Endothelial cell of umbilical vein (primary cell): ENCODE results near the gene MTA1. TPM values are rescaled to one million over a fixed set of nuclear protein-coding genes. Genes with fewer than 3 reads are reported as not detected.

Experiments used
- BruUV-seq: library from RNA; stranded (reverse); fragments of 400-500 nt; replicated peaks from 2 replicates; lab custom pipeline; 2021; lab: Mats Ljungman, UMichigan
- CTCF ChIA-PET: fragments of 300-600, 350-600 bp; sonication (Branson Sonifier 250); formaldehyde crosslinking; loops from one replicate; lab custom pipeline; 2021; ENCODE audit warnings: antibody characterized with exemption, inconsistent platforms; lab: Charles Lee
- POLR2A ChIA-PET: fragments of 300-600, 350-600 bp; sonication (Branson Sonifier 250); formaldehyde crosslinking; loops from one replicate; lab custom pipeline; 2021; ENCODE audit warnings: antibody characterized with exemption, inconsistent platforms; lab: Charles Lee
- DNase-seq: peaks from one replicate; pipeline ENCODE4 v3.0.0-alpha.2; 2011; ENCODE audit warnings: low read depth, low spot score
- FAIRE-seq: peaks from 2 replicates; lab custom pipeline; 2011; peaks lifted over from hg19 to GRCh38; lab: Jason Lieb, UNC
- H2AFZ ChIP-seq: 2 replicates; pipeline ENCODE4 v1.6.0; 2012; ENCODE audit warnings: low read depth, low read length, control low read depth, inconsistent platforms
- H3K27ac ChIP-seq: 2 replicates; pipeline ENCODE4 v1.5.1; 2011; ENCODE audit warnings: low read depth, mild to moderate bottlenecking, control low read depth, low read length, moderate library complexity; ENCODE audit not compliant: insufficient read depth
- H3K27me3 ChIP-seq, 2 experiments: 2 replicates each; pipeline versions ENCODE4 v1.6.0 to v1.6.1; 2011; ENCODE audit warnings: low read length in 2 of 2, mixed read lengths in 1 of 2; ENCODE audit not compliant: control insufficient read depth in 2 of 2, insufficient read depth in 2 of 2
- H3K36me3 ChIP-seq, 2 experiments: 2 replicates in 1 of 2; 3 replicates in 1 of 2; pipeline ENCODE4 v1.5.1; 2011; ENCODE audit warnings: low read length in 2 of 2, mild to moderate bottlenecking in 1 of 2, moderate library complexity in 1 of 2; ENCODE audit not compliant: control insufficient read depth in 2 of 2, insufficient read depth in 2 of 2; ENCODE audit errors: extremely low read depth in 1 of 2
- H3K4me1 ChIP-seq: 3 replicates; pipeline ENCODE4 v1.5.1; 2011; ENCODE audit warnings: mild to moderate bottlenecking, low read length; ENCODE audit not compliant: control insufficient read depth, insufficient read depth; ENCODE audit errors: extremely low read depth
- H3K4me2 ChIP-seq: 2 replicates; pipeline ENCODE4 v1.6.1; 2011; ENCODE audit warnings: low read length, control low read depth, mixed read lengths; ENCODE audit not compliant: insufficient read depth
- H3K4me3 ChIP-seq, 3 experiments: fragments of 200-600 bp in 1 of 3; sonication (generic), shearing (Covaris generic) in 1 of 3; replicated peaks in 1 of 3; 2 replicates each; pipeline ENCODE4 v1.5.1; 2011 to 2016; ENCODE audit warnings: control low read depth in 3 of 3, low read length in 3 of 3, mild to moderate bottlenecking in 2 of 3, inconsistent platforms in 1 of 3, low read depth in 1 of 3, moderate library complexity in 1 of 3; ENCODE audit not compliant: insufficient read depth in 1 of 3
- H3K79me2 ChIP-seq: 2 replicates; pipeline ENCODE4 v1.6.0; 2012; ENCODE audit warnings: low read length, inconsistent platforms; ENCODE audit not compliant: control insufficient read depth, insufficient read depth
- H3K9ac ChIP-seq: replicated peaks from 2 replicates; pipeline ENCODE3; 2011; ENCODE audit warnings: low read length, control low read depth; ENCODE audit not compliant: insufficient read depth; ENCODE audit errors: extremely low read depth
- H3K9me1 ChIP-seq: replicated peaks from 3 replicates; pipeline ENCODE4 v1.6.0; 2011; ENCODE audit warnings: mild to moderate bottlenecking, low read length; ENCODE audit not compliant: control insufficient read depth, insufficient read depth; ENCODE audit errors: extremely low read depth
- H3K9me3 ChIP-seq: replicated peaks from 2 replicates; pipeline ENCODE4 v1.5.1; 2012; ENCODE audit warnings: low read length, inconsistent platforms; ENCODE audit not compliant: control insufficient read depth, insufficient read depth
- H4K20me1 ChIP-seq: replicated peaks from 2 replicates; pipeline ENCODE3; 2011; ENCODE audit warnings: mild to moderate bottlenecking, low read length; ENCODE audit not compliant: control insufficient read depth, insufficient read depth; ENCODE audit errors: extremely low read depth
- EZH2 ChIP-seq: IDR thresholded peaks from 2 replicates; pipeline ENCODE4 v1.6.1; 2012; ENCODE audit warnings: borderline replicate concordance, low read depth, mild to moderate bottlenecking, moderate library complexity, low read length, inconsistent platforms; ENCODE audit not compliant: severe bottlenecking
- FOS ChIP-seq: IDR thresholded peaks from 2 replicates; pipeline ENCODE4 v1.6.1; 2011; ENCODE audit warnings: mild to moderate bottlenecking, low read length, moderate library complexity, borderline replicate concordance; ENCODE audit not compliant: insufficient read depth
- GATA2 ChIP-seq: IDR thresholded peaks from 2 replicates; pipeline ENCODE4 v1.7.0; 2011; ENCODE audit warnings: low read depth, mild to moderate bottlenecking, moderate library complexity, mixed read lengths, low read length; ENCODE audit not compliant: insufficient read length, insufficient read depth
- JUN ChIP-seq: IDR thresholded peaks from 2 replicates; pipeline ENCODE4 v1.6.1; 2011; ENCODE audit warnings: borderline replicate concordance, low read depth; ENCODE audit not compliant: insufficient read length, insufficient read depth
- MAX ChIP-seq: IDR thresholded peaks from 2 replicates; pipeline ENCODE4 v1.6.1; 2011; ENCODE audit not compliant: insufficient read depth, insufficient read length
- MYC ChIP-seq: IDR thresholded peaks from one replicate; pipeline ENCODE4 v1.6.1; 2011; ENCODE audit warnings: mild to moderate bottlenecking, low read depth, low read length
- POLR2A ChIP-seq: IDR thresholded peaks from 2 replicates; pipeline ENCODE4 v1.6.1; 2012; ENCODE audit warnings: low read depth, mild to moderate bottlenecking, control low read depth, low read length
- POLR2AphosphoS5 ChIP-seq: IDR thresholded peaks from 2 replicates; pipeline ENCODE4 v1.6.1; 2012; ENCODE audit warnings: low read depth, mild to moderate bottlenecking, control low read depth, low read length, moderate library complexity; ENCODE audit not compliant: insufficient read depth
- dilution Hi-C: fragments of 300-500 bp; cut with MboI; formaldehyde crosslinking; loops from one replicate; pipeline ENCODE4 v1.15.0; 2019; ENCODE audit warnings: low sequenced_read_pairs; ENCODE audit not compliant: extremely low pct_ligation_motif_present
- intact Hi-C: fragments of 100-400 bp; cut with micrococcal nuclease; formaldehyde crosslinking; loops from one replicate; pipeline ENCODE4 v1.10.0; 2022
- polyA plus RNA-seq, 4 experiments: library from polyadenylated mRNA; depleted of rRNA in 3 of 4; stranded (reverse) in 3 of 4; unstranded in 1 of 4; fragments of >200 nt; gene quantifications; 2 replicates each; pipeline versions ENCODE4 v1.2.1 to v1.2.3, GENCODE V29; 2011 to 2012; ENCODE audit warnings: missing spikeins in 1 of 4
- total RNA-seq: library from RNA; stranded (reverse); gene quantifications from 2 replicates; pipeline ENCODE4 v1.2.3, GENCODE V29; 2021
- TF ChIP-seq, protein P1 (sequence below), 2 donors: IDR thresholded peaks; 1 replicate in 1 of 2; 2 replicates in 1 of 2; pipeline ENCODE4 v1.5.1; 2011; ENCODE audit warnings: low read length in 2 of 2, mild to moderate bottlenecking in 2 of 2, moderate library complexity in 2 of 2, control low read depth in 1 of 2, inconsistent platforms in 1 of 2, low read depth in 1 of 2; ENCODE audit not compliant: insufficient read depth in 1 of 2; ENCODE audit errors: extremely low read depth in 1 of 2

The MTA1 gene
- total and polyA plus RNA-seq, 2 donors (not counting 3 experiments of a cell fraction or from before 2014, with no cell fraction given): 85.2 to 167 TPM

DNA sequence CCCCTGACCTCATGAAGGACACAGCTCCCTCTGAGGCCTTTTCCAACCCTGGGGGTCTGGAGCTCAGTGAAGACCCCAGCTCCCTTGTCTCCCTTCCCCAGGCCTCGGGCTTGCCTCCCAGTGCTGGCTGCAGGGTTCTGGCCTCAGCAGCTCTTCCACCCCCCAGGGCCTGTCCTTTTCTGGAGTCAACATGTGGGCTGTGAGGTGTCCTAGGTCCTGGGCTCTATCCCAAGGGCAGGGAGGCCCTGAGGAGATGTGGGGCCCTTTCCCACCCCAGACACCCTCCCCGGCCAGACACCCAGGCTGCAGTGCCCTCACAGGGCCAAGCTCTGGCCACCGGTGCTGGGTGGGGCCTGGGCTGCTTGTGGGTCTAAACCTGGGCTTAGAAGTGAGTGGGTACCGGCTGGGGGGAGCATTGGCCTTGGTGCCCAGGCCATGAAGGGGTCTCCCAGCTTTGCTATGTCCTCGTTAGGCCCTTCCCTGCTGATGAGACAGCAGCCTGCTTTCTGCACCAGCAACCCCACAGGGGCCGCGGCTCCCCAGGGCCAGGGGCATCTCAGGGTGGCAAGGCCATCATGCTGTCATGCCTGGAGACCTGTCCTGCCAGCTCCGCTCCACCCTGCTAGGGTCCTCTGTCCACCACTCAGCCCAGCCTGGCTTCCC is 52.3 kb downstream of the MTA1 start:
- no peak overlapping the region for H3K4me3 ChIP-seq
- DNase-seq (no peak), FAIRE-seq (no peak)
- H3K9me3 ChIP-seq: no peaks in the 10 kb centered on the region
- no TSS peak for BruUV-seq
- no peak overlapping the region for H2AFZ ChIP-seq
- no peaks in the 10 kb centered on the region for H3K9me1 ChIP-seq
- peaks cover 3 to 17% of the 10 kb centered on the region in 2 experiments for H3K36me3 ChIP-seq
- no peaks in the 10 kb centered on the region for H4K20me1 ChIP-seq
- H3K9ac ChIP-seq: no peak overlapping the region
- POLR2A ChIA-PET: interaction anchor here (0.7 kb wide), 1 partner anchor 39 kb away, joined by 3 read pairs; no protein-coding TSS in a partner anchor
- no peak overlapping the region for H3K4me2 ChIP-seq
- no peak for TF ChIP-seq MAX
- TF ChIP-seq GATA2: no peak
- TF ChIP-seq POLR2A: no peak
- no peak for TF ChIP-seq POLR2AphosphoS5
- TF ChIP-seq JUN: no peak
- TF ChIP-seq MYC: no peak
- TF ChIP-seq FOS: no peak
- no peak for TF ChIP-seq EZH2
- TF ChIP-seq, protein P1, sequence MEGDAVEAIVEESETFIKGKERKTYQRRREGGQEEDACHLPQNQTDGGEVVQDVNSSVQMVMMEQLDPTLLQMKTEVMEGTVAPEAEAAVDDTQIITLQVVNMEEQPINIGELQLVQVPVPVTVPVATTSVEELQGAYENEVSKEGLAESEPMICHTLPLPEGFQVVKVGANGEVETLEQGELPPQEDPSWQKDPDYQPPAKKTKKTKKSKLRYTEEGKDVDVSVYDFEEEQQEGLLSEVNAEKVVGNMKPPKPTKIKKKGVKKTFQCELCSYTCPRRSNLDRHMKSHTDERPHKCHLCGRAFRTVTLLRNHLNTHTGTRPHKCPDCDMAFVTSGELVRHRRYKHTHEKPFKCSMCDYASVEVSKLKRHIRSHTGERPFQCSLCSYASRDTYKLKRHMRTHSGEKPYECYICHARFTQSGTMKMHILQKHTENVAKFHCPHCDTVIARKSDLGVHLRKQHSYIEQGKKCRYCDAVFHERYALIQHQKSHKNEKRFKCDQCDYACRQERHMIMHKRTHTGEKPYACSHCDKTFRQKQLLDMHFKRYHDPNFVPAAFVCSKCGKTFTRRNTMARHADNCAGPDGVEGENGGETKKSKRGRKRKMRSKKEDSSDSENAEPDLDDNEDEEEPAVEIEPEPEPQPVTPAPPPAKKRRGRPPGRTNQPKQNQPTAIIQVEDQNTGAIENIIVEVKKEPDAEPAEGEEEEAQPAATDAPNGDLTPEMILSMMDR (IDR thresholded peaks at IDR 0.05; ENCODE audit: extremely low read depth in 1 of 2, insufficient read depth in 1 of 2, low read depth in 1 of 2, low read length in 2 of 2): no peak
- H3K4me1 ChIP-seq: peaks cover 14% of the 10 kb centered on the region
- H3K27ac ChIP-seq: no peak overlapping the region
- intact Hi-C loops: no loop called here
- H3K79me2 ChIP-seq: peaks cover 5% of the 10 kb centered on the region
- H3K27me3 ChIP-seq: no peaks in the 10 kb centered on the region
- CTCF ChIA-PET: interaction anchor here (0.6 to 6.3 kb wide), 8 partner anchors 10 to 101 kb away, joined by 3 to 53 read pairs (median 6); partner anchors contain the start of gene CRIP1
- dilution Hi-C loops: no loop called here
